Measurements from ENCODE around the gene G6PC2. TPM values are rescaled to one million over a fixed set of nuclear protein-coding genes. Genes with fewer than 3 reads are reported as not detected.
A peak's percentile ranks its signal among the peaks of the same experiment; 100 is the strongest.

G6PC2 gene
- total and polyA plus RNA-seq, 10 of the 15 experiments (the other 5 are each of a cell fraction or from before 2014, with no cell fraction given) = not detected

- TF ChIP-seq SRF (IDR thresholded peaks at IDR 0.05; ENCODE audit: low read depth in 2 of 2, low read length in 2 of 2) = no peak
- no peak for TF ChIP-seq ZNF217 (IDR thresholded peaks at IDR 0.05)
- 0 out of 3 replicates have a peak, but pooled peaks have one; percentile 45 for TF ChIP-seq POU2F2 (IDR thresholded peaks at IDR 0.05; ENCODE audit: borderline replicate concordance, low read depth, low read length)
- TF ChIP-seq NR2C2 (IDR thresholded peaks at IDR 0.05; ENCODE audit: borderline replicate concordance, control insufficient read depth, insufficient read length, low read depth) = no peak
- TF ChIP-seq SPI1 (IDR thresholded peaks at IDR 0.05; ENCODE audit: borderline replicate concordance, insufficient read depth, low read depth, low read length) = 0 out of 2 replicates have a peak, but pooled peaks have one; percentile 2
- TF ChIP-seq TCF12 (IDR thresholded peaks at IDR 0.05; ENCODE audit: low read depth, low read length) = no peak
- TF ChIP-seq SMAD1 (IDR thresholded peaks at IDR 0.05; ENCODE audit: low read depth, partially characterized antibody) = no peak
- peak; percentile 13; the same call in 1 of the 2 replicates for TF ChIP-seq NFIC (IDR thresholded peaks at IDR 0.05; ENCODE audit: low read depth, low read length)
- TF ChIP-seq EZH2 (IDR thresholded peaks at IDR 0.05; ENCODE audit: borderline replicate concordance, control insufficient read depth, low read depth, low read length) = no peak
- no peak for TF ChIP-seq TBL1XR1 (IDR thresholded peaks at IDR 0.05; ENCODE audit: low read depth, low read length)
- no peak for TF ChIP-seq PRDM15 (CRISPR knock-in tag; IDR thresholded peaks at IDR 0.05)
- no peak for TF ChIP-seq ZBTB11 (CRISPR knock-in tag; IDR thresholded peaks at IDR 0.05)
- TF ChIP-seq BCLAF1 (IDR thresholded peaks at IDR 0.05) = no peak
- no peak for TF ChIP-seq ATF2 (IDR thresholded peaks at IDR 0.05; ENCODE audit: low read length)
- TF ChIP-seq IRF3 (IDR thresholded peaks at IDR 0.05) = peak; percentile 82
- TF ChIP-seq NRF1 (conservative IDR thresholded peaks at IDR 0.05; ENCODE audit: low read depth, low read length) = no peak
Observed at GRCh38 chr2:168890006-168890782, 10.9 kb upstream of the G6PC2 start, which contains the start of gene SPC25 (continued).
